GM19324 (cell line): Measurements from ENCODE around the gene AFAP1.
A peak's percentile ranks its signal among the peaks of the same experiment; 100 is the strongest.

Source experiments
- ATAC-seq: cut with Tn5 transposase; IDR thresholded peaks from one replicate; pipeline ENCODE4 v1.9.1; 2021; ENCODE audit warnings: mild to moderate bottlenecking, moderate library complexity; ENCODE audit not compliant: unreplicated experiment, low FRiP score

AFAP1 gene

DNA sequence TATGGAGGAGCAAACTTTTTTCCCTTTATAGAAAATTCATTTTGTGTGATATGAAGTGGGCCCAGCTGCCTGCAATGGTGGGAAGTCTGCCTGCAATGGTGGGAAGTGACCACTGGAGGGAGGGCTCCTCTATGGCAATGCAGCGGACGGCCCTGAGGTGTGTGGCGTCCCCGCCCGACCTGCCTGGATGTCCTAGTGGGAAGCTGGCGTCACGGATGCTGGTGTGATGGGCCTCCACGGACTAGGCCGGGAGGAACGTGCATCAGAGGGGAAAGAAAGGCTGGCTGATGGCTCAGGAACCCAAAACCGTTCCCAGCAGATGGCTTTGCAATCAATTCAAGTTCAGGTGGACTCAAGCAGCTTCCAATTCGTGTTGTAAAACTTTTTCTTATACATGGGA is 177.9 kb downstream of the AFAP1 start:
- peak; percentile 59 for ATAC-seq

GRCh38 chr4:7761312-7761711 is 178.3 kb downstream of the AFAP1 start:
- no peak for ATAC-seq

GRCh38 chr4:7760706-7761105 is 179.0 kb downstream of the AFAP1 start:
- ATAC-seq = no peak

- ATAC-seq = no peak
Measured at GRCh38 chr4:7760228-7760627, 179.4 kb downstream of the AFAP1 start.

GRCh38 chr4:7759635-7760034 is 180.0 kb downstream of the AFAP1 start:
- no peak for ATAC-seq

- ATAC-seq = no peak
Measured at GRCh38 chr4:7759216-7759615, 180.4 kb downstream of the AFAP1 start.

- no peak for ATAC-seq
Measured at GRCh38 chr4:7758476-7758875, 181.2 kb downstream of the AFAP1 start.

GRCh38 chr4:7757501-7758471 is 181.9 kb downstream of the AFAP1 start:
- ATAC-seq = no peak

GRCh38 chr4:7756561-7757355 is 182.9 kb downstream of the AFAP1 start:
- no peak for ATAC-seq

- ATAC-seq = no peak
Measured at GRCh38 chr4:7756071-7756470, 183.6 kb downstream of the AFAP1 start.

DNA sequence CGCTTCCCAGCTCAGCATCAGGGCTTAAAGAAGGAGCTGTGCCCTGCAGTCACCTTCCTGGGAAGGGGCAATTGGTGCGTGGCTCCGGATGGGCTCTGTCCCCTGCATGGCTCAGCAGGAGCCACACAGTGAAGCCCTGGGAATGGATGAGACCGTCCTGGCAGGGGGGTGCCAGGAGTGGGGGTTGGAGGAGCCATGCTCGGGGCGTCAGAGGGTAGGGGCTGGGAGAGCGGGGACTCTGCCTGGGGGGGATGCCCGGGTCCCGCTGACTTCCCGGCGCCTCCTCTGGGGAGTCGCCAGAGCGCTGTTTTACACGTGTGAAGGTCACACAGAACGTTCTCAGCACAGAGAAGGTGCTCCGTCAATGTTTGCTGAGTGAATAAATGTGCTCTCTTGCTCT is 184.1 kb downstream of the AFAP1 start:
- ATAC-seq = no peak

GRCh38 chr4:7754565-7755262 is 184.9 kb downstream of the AFAP1 start:
- ATAC-seq = no peak

- no peak for ATAC-seq
Measured at GRCh38 chr4:7753931-7754465, 185.7 kb downstream of the AFAP1 start.

- ATAC-seq = no peak
Measured at GRCh38 chr4:7753271-7753670, 186.4 kb downstream of the AFAP1 start.

- no peak for ATAC-seq
Measured at GRCh38 chr4:7752649-7753048, 187.0 kb downstream of the AFAP1 start.

DNA sequence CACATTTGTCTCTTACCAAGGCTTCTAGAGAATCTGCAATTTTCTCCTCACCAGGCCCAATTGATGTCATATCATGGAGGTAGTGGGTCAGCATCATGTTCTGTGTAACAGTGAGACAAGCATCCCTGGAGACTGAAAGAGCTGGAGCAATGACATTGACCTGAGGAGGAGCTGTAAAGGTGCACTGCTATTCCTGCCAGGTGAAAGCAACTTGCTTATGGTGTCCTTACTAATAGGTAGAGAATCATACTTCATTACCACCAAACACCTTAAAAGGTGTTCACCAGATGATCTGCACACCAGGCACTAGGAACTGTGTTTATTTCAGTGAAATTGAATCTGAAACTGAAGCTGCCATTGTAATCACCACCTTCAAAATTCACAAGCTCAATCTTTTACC is 188.7 kb downstream of the AFAP1 start:
- no peak for ATAC-seq

DNA sequence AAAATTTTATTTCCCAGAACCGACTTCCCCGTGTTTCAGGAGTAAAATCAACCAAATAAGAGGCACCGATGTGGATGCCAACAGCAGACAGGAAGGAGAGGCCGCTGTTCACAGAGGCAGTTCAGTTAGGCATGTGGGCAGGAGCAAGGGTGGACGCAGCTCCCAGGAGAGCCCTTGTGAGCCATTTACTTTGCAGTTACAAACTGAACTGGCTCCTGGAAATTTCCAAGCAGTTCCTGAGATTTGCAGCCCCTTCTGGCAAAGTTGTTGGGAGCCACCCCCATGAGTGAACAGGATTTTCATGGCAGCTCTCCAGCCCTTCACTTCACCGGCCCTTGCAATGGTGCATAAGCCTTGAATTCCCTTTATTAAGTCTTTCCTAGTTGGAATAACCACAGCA is 189.1 kb downstream of the AFAP1 start:
- no peak for ATAC-seq

DNA sequence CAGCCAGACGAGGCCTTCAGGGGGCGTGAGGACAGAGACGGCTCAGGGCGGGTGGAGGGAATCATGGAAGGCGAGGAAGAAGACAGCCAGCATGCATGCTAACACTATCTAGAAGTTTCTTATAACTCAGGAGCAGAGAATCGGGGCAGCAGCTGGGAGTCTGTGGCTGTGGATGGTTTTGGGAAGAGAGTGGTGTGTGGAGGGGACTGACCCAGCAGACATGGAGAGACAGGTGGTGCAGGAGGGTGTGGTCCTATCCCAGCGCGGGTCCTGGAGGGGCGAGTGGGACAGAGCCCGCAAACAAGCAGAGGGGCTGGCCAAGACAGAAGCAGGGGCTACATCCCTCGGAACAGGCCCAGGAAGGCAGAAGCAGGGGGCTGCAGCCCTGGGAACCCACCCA is 192.1 kb downstream of the AFAP1 start:
- ATAC-seq = no peak

DNA sequence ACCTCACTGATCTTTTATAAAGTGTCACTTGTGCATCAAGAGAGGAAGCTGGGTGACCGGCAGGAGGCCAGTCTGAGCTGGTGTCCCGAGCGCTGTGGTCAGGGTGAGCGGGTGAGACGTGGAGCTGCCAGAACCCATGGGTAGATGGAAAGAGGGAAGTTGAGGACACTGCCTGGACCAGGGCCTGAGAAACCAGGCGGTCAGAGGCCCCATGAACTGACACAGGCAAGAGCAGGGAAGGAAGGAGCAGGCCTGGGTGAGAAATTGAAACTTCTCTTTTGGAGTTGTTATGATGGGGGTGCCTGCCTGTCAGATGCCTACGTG is 192.6 kb downstream of the AFAP1 start:
- no peak for ATAC-seq

GRCh38 chr4:7746351-7747061 is 193.2 kb downstream of the AFAP1 start:
- ATAC-seq = no peak
